Fibroblast of the aortic adventitia (primary cell): ENCODE data around the gene MPND. TPM values are rescaled to one million over a fixed set of nuclear protein-coding genes. Genes with fewer than 3 reads are reported as not detected.

Source experiments
- DNase-seq: peaks from one replicate; pipeline ENCODE4 v3.0.0-alpha.2; 2010; ENCODE audit warnings: low read depth
- H3K4me3 ChIP-seq: 2 replicates; pipeline ENCODE4 v1.5.1; 2011; ENCODE audit warnings: low read depth, mild to moderate bottlenecking, control low read depth, low read length, moderate library complexity
- CTCF ChIP-seq: IDR thresholded peaks from 2 replicates; pipeline ENCODE4 v1.5.1; 2011; ENCODE audit warnings: mild to moderate bottlenecking, low read length, control low read depth, inconsistent platforms; ENCODE audit not compliant: insufficient read depth
- total RNA-seq: library from RNA; depleted of rRNA; stranded (reverse); fragments of >200 nt; gene quantifications from 2 replicates; pipeline ENCODE4 v1.2.3, GENCODE V29; 2012; ENCODE audit warnings: low replicate concordance

Gene MPND
- total RNA-seq, 1 donor: 5.4 TPM

- no peak for TF ChIP-seq CTCF
- DNase-seq: no peak
- H3K4me3 ChIP-seq: no peak overlapping the region
These were observed 22.9 kb upstream of the MPND start for GRCh38 chr19:4320419-4320818.

GRCh38 chr19:4322942-4323665, 20.3 kb upstream of the MPND start:
- H3K4me3 ChIP-seq: no peak overlapping the region
- DNase-seq: no peak
- TF ChIP-seq CTCF: no peak

DNA sequence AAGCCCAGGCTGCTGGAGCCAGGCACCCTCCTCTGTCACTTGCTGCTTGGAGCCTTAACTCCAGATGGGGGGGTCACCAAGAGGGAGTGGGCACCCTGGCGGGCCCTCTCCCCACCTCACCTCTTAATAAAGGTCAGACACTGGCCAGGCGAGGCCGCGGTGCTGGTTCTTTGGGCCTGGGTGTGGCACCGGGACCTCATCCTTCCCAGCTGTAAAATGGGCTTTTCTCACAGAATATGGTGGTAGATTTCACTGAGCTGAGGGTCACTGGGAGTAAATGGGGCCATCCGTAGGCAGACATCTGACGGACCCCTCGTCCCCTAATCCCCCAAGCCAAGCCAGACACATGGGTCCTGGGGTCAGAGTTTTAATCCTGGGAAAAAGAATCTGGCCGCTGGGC, 19.7 kb upstream of the MPND start:
- no peak for TF ChIP-seq CTCF
- no peak for DNase-seq
- H3K4me3 ChIP-seq: no peak overlapping the region

- DNase-seq: no peak
- H3K4me3 ChIP-seq: no peak overlapping the region
- no peak for TF ChIP-seq CTCF
These were observed 19.1 kb upstream of the MPND start for GRCh38 chr19:4324228-4324627.

DNA sequence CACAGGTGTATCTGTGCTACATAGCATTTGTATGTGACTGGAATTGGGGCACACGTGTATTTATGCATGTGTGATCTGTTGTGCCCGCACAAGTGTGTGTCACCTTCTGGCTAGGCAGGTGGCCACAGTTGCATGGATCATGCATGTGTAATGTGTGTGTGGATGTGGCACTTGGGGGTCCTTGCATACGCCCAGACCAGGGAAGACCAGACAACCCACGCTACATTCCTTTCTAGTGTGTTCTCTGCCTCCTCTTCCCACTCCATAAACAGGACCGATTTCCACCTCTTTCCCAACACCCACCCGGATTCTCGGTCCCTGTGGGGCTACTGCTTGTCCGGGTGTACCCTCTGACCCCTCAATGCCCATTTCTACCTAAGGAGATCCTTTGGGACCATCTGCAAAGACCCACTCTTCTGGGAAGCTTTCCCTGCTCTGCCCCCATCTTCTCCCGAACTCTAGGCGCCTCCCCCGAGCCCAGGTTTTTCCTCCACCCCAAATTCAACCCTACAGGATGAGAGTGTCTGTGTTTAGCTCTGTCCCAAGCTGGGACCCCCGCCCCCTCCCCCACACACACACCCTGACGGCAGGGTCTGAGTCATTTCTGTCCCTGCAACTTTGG, 17.0 kb upstream of the MPND start:
- no peak for DNase-seq
- H3K4me3 ChIP-seq: no peak overlapping the region
- TF ChIP-seq CTCF: no peak

- H3K4me3 ChIP-seq: no peak overlapping the region
- no peak for DNase-seq
- no peak for TF ChIP-seq CTCF
These were observed 16.5 kb upstream of the MPND start for GRCh38 chr19:4326837-4327251.
